Right lobe of liver (tissue), 6 donors: ENCODE data around the gene PISD. TPM values are rescaled to one million over a fixed set of nuclear protein-coding genes. Genes with fewer than 3 reads are reported as not detected.

Experiments
- ATAC-seq, 4 donors: fragments of 200-7000 bp; cut with Tn5 transposase; one replicate each; pipeline ENCODE4 v1.9.1; 2020; ENCODE audit warnings: mild to moderate bottlenecking in 4 of 4, moderate library complexity in 4 of 4
- DNase-seq, 3 donors: peaks; one replicate each; pipeline ENCODE4 v3.0.0-alpha.2; 2020
- H3K27ac ChIP-seq, 3 donors: fragments of 200-600 bp; one replicate each; pipeline ENCODE4 v1.8.0; 2022
- H3K27me3 ChIP-seq, 2 donors: fragments of 200-600 bp; one replicate each; pipeline ENCODE4 v1.8.0; 2022
- H3K36me3 ChIP-seq, 4 donors: fragments of 200-600 bp; sonication (generic) in 1 of 4; one replicate each; pipeline versions ENCODE4 v1.5.1 to v1.8.0; 2017 to 2022; ENCODE audit warnings: control low read depth in 1 of 4
- H3K4me1 ChIP-seq, 4 donors: fragments of 200-600 bp; sonication (generic) in 1 of 4; one replicate each; pipeline versions ENCODE4 v1.5.1 to v1.8.0; 2017 to 2022; ENCODE audit warnings: control low read depth in 1 of 4
- H3K4me3 ChIP-seq, 3 donors: fragments of 200-600 bp; one replicate each; pipeline ENCODE4 v1.8.0; 2022
- H3K9me3 ChIP-seq, 4 donors: fragments of 200-600 bp; sonication (generic) in 1 of 4; one replicate each; pipeline versions ENCODE4 v1.5.1 to v1.8.0; 2017 to 2022; ENCODE audit warnings: control low read depth in 1 of 4
- POLR2A ChIP-seq: fragments of 450-650 bp; IDR thresholded peaks from one replicate; pipeline ENCODE4 v1.6.1; 2017; ENCODE audit warnings: antibody characterized with exemption, mild to moderate bottlenecking
- WGBS: methylation state at CpG from one replicate; pipeline ENCODE4 v1.1.6; 2018; ENCODE audit warnings: low coverage, low lambda C conversion rate; ENCODE audit not compliant: insufficient coverage; ENCODE audit errors: missing lambda C conversion rate; 5-methylcytosine and 5-hydroxymethylcytosine counted together
- intact Hi-C, 2 donors: fragments of 100-400 bp; cut with DNase I; formaldehyde crosslinking; loops; one replicate each; pipeline versions ENCODE4 v1.11.2 to v1.14.1; 2022
- total RNA-seq, 6 experiments: library from RNA; depleted of rRNA in 2 of 6; stranded (reverse); fragments of >200 nt in 2 of 6; fragmentation: NEBNext Ultra II Directional in 3 of 6; extraction: Animal tissue kit (Norgen Biotek cat#: 25700) in 3 of 6; gene quantifications; one replicate each; pipeline versions ENCODE4 v1.1.0 to v1.2.4, GENCODE V29; 2016 to 2023
- TF ChIP-seq, protein P1 (sequence below), 4 donors: fragments of 200-600 bp in 3 of 4; fragments of 450-650 bp in 1 of 4; IDR thresholded peaks; one replicate each; pipeline versions ENCODE4 v1.5.1 to v1.8.0; 2016 to 2022; ENCODE audit warnings: antibody characterized with exemption in 4 of 4, mild to moderate bottlenecking in 2 of 4
- donor health status: DM: no; HTN: yes; CAD: no.
- donor health status: DM: no; HTN: no; CAD: no.
- donor health status: DM: no; HTN: no; CAD: no.
- donor health status: DM: no; HTN: yes; CAD: no.
- donor health status: DM: no; HTN: yes; CAD: no.

Gene PISD
- total RNA-seq, 6 experiments from 2014 or later, result 15.5 to 22.9 (median 18.1) TPM

DNA sequence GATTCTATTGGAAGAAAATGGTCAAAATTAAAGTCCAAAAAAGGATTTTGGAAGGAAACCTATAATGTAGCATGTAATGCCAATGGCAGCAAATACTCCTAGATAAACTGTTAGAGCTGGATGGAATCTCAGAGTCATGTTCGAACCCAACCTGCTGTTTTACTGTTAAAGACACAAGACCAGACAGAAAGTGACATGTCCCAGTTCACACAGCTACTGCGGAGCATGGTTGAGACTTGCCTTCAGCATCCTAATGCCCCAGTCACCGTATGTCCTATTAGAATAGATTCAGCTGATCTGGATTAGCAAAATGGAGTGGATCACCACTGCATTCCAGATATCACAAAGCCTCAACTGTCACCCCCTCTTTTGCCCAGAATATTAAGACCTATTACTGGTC is 14.9 kb downstream of the PISD start:
- H3K9me3 ChIP-seq, result no peaks in the 10 kb centered on the region
- WGBS, result 100% methylated on average over 2 of the region's 3 CpGs
- intact Hi-C loops, result no loop called here
- H3K4me3 ChIP-seq, result no peak overlapping the region
- peaks cover 0 to 4% (median 2%) of the 10 kb centered on the region in 4 donors for H3K4me1 ChIP-seq
- ATAC-seq (no peak), DNase-seq (no peak)
- H3K27me3 ChIP-seq, result no peaks in the 10 kb centered on the region
- TF ChIP-seq, protein P1, sequence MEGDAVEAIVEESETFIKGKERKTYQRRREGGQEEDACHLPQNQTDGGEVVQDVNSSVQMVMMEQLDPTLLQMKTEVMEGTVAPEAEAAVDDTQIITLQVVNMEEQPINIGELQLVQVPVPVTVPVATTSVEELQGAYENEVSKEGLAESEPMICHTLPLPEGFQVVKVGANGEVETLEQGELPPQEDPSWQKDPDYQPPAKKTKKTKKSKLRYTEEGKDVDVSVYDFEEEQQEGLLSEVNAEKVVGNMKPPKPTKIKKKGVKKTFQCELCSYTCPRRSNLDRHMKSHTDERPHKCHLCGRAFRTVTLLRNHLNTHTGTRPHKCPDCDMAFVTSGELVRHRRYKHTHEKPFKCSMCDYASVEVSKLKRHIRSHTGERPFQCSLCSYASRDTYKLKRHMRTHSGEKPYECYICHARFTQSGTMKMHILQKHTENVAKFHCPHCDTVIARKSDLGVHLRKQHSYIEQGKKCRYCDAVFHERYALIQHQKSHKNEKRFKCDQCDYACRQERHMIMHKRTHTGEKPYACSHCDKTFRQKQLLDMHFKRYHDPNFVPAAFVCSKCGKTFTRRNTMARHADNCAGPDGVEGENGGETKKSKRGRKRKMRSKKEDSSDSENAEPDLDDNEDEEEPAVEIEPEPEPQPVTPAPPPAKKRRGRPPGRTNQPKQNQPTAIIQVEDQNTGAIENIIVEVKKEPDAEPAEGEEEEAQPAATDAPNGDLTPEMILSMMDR (IDR thresholded peaks at IDR 0.05), result no peak
- TF ChIP-seq POLR2A, result no peak
- H3K27ac ChIP-seq, result no peak overlapping the region
- peaks cover 0 to 28% (median 12%) of the 10 kb centered on the region in 4 donors for H3K36me3 ChIP-seq

DNA sequence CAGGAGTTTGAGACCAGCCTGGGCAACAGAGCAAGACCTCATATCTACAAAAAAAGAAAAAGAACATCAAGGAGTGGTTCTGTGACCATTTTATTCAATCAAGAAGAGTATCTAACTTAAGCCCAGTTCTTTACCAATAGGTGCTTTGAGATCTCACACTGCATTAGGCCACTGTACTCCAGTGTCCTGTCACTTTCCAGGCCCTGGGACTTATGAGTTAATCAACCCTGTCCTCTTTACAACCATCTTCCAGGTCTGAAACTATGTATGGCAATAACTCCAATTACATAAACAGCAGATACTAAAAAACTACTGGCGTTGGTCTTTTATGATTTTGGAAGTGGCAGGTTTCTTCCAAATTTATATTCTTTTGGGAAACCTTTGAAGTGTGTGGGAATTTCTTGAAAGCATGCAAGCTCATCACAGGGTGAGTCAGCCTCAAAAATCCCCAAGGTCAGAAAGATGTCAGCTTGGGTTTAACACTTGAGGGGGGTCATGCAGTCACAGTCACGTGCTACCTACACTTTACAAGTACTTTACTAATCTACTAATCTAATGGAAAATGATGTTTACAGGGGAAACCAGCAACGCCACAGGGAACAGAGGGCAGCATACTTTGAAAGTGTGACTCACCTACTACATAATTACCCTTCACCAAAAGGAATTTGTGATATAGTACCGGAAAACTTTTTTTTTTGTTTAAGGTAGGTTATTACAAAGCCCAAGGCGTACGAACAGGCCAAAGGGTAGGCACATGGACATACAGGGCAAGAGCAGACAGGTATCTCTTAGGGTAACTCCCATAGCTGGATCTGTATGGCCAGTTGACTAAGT is 15.6 kb downstream of the PISD start:
- DNase-seq, result no peak
- WGBS, result 69% methylated on average over 6 of the region's 6 CpGs
- Histone ChIP-seq H3K9me3 (no peaks in the 10 kb centered on the region), H3K4me1 (peaks cover 0 to 4% (median 2%) of the 10 kb centered on the region in 4 donors), H3K27me3 (no peaks in the 10 kb centered on the region), H3K4me3 (no peak overlapping the region), H3K27ac (no peak overlapping the region), H3K36me3 (peaks cover 0 to 28% (median 12%) of the 10 kb centered on the region in 4 donors)
- peak in 1 of 4 donors; percentile 30 for ATAC-seq
- intact Hi-C loops, result no loop called here
- TF ChIP-seq, protein P1 (IDR thresholded peaks at IDR 0.05), result no peak
- TF ChIP-seq POLR2A, result no peak

DNA sequence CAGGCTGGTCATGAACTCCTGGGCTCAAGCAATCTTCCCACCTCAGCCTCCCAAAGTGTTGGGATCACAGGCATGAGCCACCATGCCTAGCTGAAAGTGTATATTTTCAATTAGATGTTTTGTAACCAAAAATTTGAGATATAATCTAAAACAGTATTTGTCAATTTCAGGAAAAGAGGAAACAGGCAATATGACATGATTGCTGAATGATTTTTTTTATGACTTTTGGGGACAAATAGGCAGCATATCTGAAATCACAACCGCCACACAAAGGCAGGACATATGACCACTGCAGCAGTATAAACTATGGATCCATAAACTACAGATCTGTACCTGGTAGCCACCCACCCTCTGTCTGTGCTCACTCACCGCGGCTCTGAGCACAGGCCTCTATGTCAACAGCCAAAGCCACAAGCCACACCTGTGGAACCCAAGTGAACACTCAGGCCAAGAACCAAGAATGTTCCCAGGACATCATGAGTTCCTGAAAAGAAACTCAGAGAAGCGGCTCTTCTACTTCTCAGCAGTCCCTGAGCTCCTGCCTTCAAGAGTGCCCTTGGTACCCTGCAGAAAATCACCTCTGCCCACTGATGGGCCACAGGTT is 22.5 kb downstream of the PISD start:
- Histone ChIP-seq H3K36me3 (peaks cover 0 to 5% (median 0%) of the 10 kb centered on the region in 4 donors), H3K27me3 (no peaks in the 10 kb centered on the region), H3K4me3 (no peak overlapping the region), H3K4me1 (peaks cover 0 to 17% (median 6%) of the 10 kb centered on the region in 4 donors), H3K27ac (peak overlapping the region in 1 of 3 donors; percentile 49), H3K9me3 (no peaks in the 10 kb centered on the region)
- ATAC-seq, result no peak
- intact Hi-C loops, result no loop called here
- WGBS, result 78% methylated on average over 1 of the region's 4 CpGs
- no peak for DNase-seq
- TF ChIP-seq, protein P1 (IDR thresholded peaks at IDR 0.05), result no peak
- TF ChIP-seq POLR2A, result no peak

DNA sequence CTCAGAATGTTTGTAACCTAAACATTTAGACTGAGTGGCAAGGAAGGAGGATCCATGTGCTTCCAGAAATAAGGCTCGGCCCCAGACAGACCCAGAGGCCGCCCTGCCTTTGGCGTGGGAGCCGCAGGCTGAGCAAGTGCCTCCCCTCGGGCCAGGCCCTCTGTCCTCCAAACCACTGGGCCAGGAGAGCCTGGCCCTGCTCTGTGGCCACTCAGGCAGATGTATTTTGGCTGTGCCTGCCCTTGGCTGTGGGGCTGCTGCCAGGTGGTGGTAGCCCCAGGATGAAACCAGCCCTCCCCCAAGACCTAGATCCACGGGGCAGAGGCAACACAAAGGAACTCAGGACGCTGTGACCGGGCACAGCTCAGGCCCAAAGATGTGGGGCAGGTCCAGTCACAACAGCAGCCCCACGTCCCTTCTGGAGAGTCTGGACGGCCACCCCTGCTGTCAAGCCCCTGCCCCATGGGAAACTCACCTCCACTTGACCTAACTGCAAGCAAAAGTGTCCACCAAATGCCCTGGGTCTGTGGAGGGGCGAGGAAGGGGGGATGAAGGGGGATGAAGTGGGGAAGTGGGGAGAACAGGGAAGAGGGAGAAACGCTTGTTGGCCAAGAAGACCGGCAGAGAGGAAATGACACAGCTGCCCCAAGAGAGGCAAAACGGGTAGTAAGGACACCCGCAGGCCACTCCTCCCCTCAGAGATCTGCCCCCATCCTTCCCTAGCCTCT is 24.0 kb downstream of the PISD start:
- DNase-seq, result peak in 1 of 3 donors; percentile 70
- intact Hi-C loops, result no loop called here
- ATAC-seq, result peak; percentile 32 to 56 (median 44)

More for the DNA sequence above, 24.0 kb downstream of the PISD start:
- peak overlapping the region; percentile 30 to 74 (median 49) for H3K27ac ChIP-seq
- H3K27me3 ChIP-seq, result no peaks in the 10 kb centered on the region
- peaks cover 0 to 5% (median 0%) of the 10 kb centered on the region in 4 donors for H3K36me3 ChIP-seq
- 52% methylated on average over 10 of the region's 15 CpGs for WGBS
- TF ChIP-seq, protein P1 (IDR thresholded peaks at IDR 0.05), result no peak
- TF ChIP-seq POLR2A, result no peak
- peaks cover 0 to 18% (median 8%) of the 10 kb centered on the region in 4 donors for H3K4me1 ChIP-seq
- no peaks in the 10 kb centered on the region for H3K9me3 ChIP-seq
- H3K4me3 ChIP-seq, result peak overlapping the region; percentile 0 to 28 (median 1)
